PFSK-1 (cell line): ENCODE results near the gene ELAVL1. TPM values are rescaled to one million over a fixed set of nuclear protein-coding genes. Genes with fewer than 3 reads are reported as not detected.

Experiments used
- FOXP2 ChIP-seq: optimal IDR thresholded peaks from 2 replicates; pipeline ENCODE3; 2011; ENCODE audit warnings: borderline replicate concordance, control low read depth, inconsistent platforms; ENCODE audit not compliant: insufficient read depth; ENCODE audit errors: extremely low read length, extremely low read depth
- POLR2AphosphoS5 ChIP-seq: IDR thresholded peaks from 2 replicates; pipeline ENCODE4 v1.6.1; 2012; ENCODE audit warnings: low read depth, mild to moderate bottlenecking, control low read depth, low read length, moderate library complexity
- REST ChIP-seq, 2 experiments: IDR thresholded peaks; 2 replicates each; pipeline versions ENCODE4 v1.6.1 to v1.8.0; 2011 to 2012; ENCODE audit warnings: low read depth in 2 of 2, low read length in 2 of 2, control low read depth in 1 of 2, inconsistent platforms in 1 of 2, mild to moderate bottlenecking in 1 of 2, moderate library complexity in 1 of 2; ENCODE audit not compliant: insufficient read depth in 1 of 2
- SIN3A ChIP-seq: IDR thresholded peaks from 2 replicates; pipeline ENCODE4 v1.6.1; 2012; ENCODE audit warnings: mild to moderate bottlenecking, low read length, moderate library complexity, borderline replicate concordance; ENCODE audit not compliant: insufficient read depth
- TAF1 ChIP-seq: IDR thresholded peaks from 2 replicates; pipeline ENCODE4 v1.6.1; 2012; ENCODE audit warnings: low read length, control low read depth, borderline replicate concordance; ENCODE audit not compliant: insufficient read depth
- polyA plus RNA-seq: library from polyadenylated mRNA; unstranded; fragments of >200 nt; gene quantifications from one replicate; pipeline ENCODE4 v1.2.1, GENCODE V29; 2012; ENCODE audit warnings: low read depth, missing spikeins; ENCODE audit not compliant: insufficient read length

The ELAVL1 gene
- polyA plus RNA-seq = 117 TPM

GRCh38 chr19:8005534-8006256 is at the start of gene ELAVL1:
Gene ELAVL1 (minus strand): TSS chr19:8005641. CDS start chr19:7991815, 13,826 bp downstream.
- TF ChIP-seq FOXP2 = peak; percentile 85
- TF ChIP-seq POLR2AphosphoS5 = peak; percentile 75
- TF ChIP-seq REST (IDR thresholded peaks at IDR 0.05; ENCODE audit: insufficient read depth in 1 of 2, low read depth in 2 of 2, low read length in 2 of 2) = no peak
- no peak for TF ChIP-seq SIN3A
- TF ChIP-seq TAF1 = no peak; the same call in 1 of the 2 replicates

- TF ChIP-seq TAF1 = no peak
- no peak for TF ChIP-seq REST (IDR thresholded peaks at IDR 0.05; ENCODE audit: insufficient read depth in 1 of 2, low read depth in 2 of 2, low read length in 2 of 2)
- no peak for TF ChIP-seq SIN3A
- TF ChIP-seq POLR2AphosphoS5 = no peak
- no peak for TF ChIP-seq FOXP2
Measured at GRCh38 chr19:8054169-8054568, 48.7 kb upstream of the ELAVL1 start.

- TF ChIP-seq TAF1 = no peak
- no peak for TF ChIP-seq POLR2AphosphoS5
- TF ChIP-seq SIN3A = no peak
- no peak for TF ChIP-seq REST (IDR thresholded peaks at IDR 0.05; ENCODE audit: insufficient read depth in 1 of 2, low read depth in 2 of 2, low read length in 2 of 2)
- TF ChIP-seq FOXP2 = no peak
Measured at GRCh38 chr19:8052464-8052859, 47.0 kb upstream of the ELAVL1 start, which contains the start of gene CCL25. Gene CCL25 (plus strand): TSS chr19:8052760. CDS start chr19:8053050, 290 bp downstream.

GRCh38 chr19:8050274-8051096 is 45.0 kb upstream of the ELAVL1 start:
- TF ChIP-seq FOXP2 = no peak
- no peak for TF ChIP-seq REST (IDR thresholded peaks at IDR 0.05; ENCODE audit: insufficient read depth in 1 of 2, low read depth in 2 of 2, low read length in 2 of 2)
- no peak for TF ChIP-seq SIN3A
- no peak for TF ChIP-seq TAF1
- no peak for TF ChIP-seq POLR2AphosphoS5
